K562 (cell line): ENCODE data around the gene HDGFL1. TPM values are rescaled to one million over a fixed set of nuclear protein-coding genes. Genes with fewer than 3 reads are reported as not detected.

Experiments used
- ATAC-seq: fragments of 200-7000 bp; cut with Tn5 transposase; 3 replicates; pipeline ENCODE4 v1.9.1; 2020; ENCODE audit warnings: moderate library complexity
- BruUV-seq: library from RNA; stranded (reverse); fragments of 400-500 nt; replicated peaks from 2 replicates; lab custom pipeline; 2021; lab: Mats Ljungman, UMichigan
- CTCF ChIA-PET: fragments of 300-600 bp; formaldehyde crosslinking; extraction: SDS; loops from one replicate; lab custom pipeline; 2021; ENCODE audit warnings: low intra/inter-chr PET ratio; lab: Yijun Ruan, JAX
- POLR2A ChIA-PET: fragments of 300-600, 350-650 bp; sonication (Branson Sonifier 250); formaldehyde crosslinking; extraction: SDS; loops from one replicate; lab custom pipeline; 2021; ENCODE audit warnings: antibody characterized with exemption, inconsistent platforms; lab: Yijun Ruan, JAX
- DNase-seq, 4 experiments: peaks; one replicate each; pipeline versions ENCODE4 v3.0.0 to v3.0.0-alpha.2; 2011 to 2018; ENCODE audit warnings: low spot score in 3 of 4, mixed read lengths in 3 of 4; ENCODE audit errors: extremely low read depth in 1 of 4
- FAIRE-seq: peaks from 2 replicates; lab custom pipeline; 2011; peaks lifted over from hg19 to GRCh38; lab: Jason Lieb, UNC
- H2AFZ ChIP-seq: 2 replicates; pipeline ENCODE4 v1.6.0; 2011; ENCODE audit warnings: low read depth, low read length, control low read depth, inconsistent platforms
- H3K27ac ChIP-seq: fragments of 200-600 bp; 3 replicates; pipeline ENCODE4 v1.8.0; 2011; ENCODE audit warnings: low read depth, mild to moderate bottlenecking, control low read depth, inconsistent platforms, low read length, moderate library complexity, mixed read lengths; ENCODE audit errors: extremely low read depth
- H3K27me3 ChIP-seq, 2 experiments: fragments of 300-600 bp in 1 of 2; 2 replicates in 1 of 2; 3 replicates in 1 of 2; pipeline versions ENCODE4 v1.6.0 to v1.8.0; 2011; ENCODE audit warnings: inconsistent platforms in 2 of 2, low read length in 2 of 2, mild to moderate bottlenecking in 1 of 2, mixed read lengths in 1 of 2, moderate library complexity in 1 of 2; ENCODE audit not compliant: control insufficient read depth in 2 of 2, insufficient read depth in 2 of 2
- H3K36me3 ChIP-seq: fragments of 300-600 bp; 3 replicates; pipeline ENCODE4 v1.8.0; 2011; ENCODE audit warnings: mild to moderate bottlenecking, low read length, inconsistent platforms; ENCODE audit not compliant: control insufficient read depth, insufficient read depth
- H3K4me1 ChIP-seq, 2 experiments: fragments of 200-600 bp in 1 of 2; replicated peaks in 1 of 2; 2 replicates in 1 of 2; 3 replicates in 1 of 2; pipeline versions ENCODE4 v1.5.1 to v1.8.0; 2011; ENCODE audit warnings: inconsistent platforms in 2 of 2, low read length in 2 of 2, mild to moderate bottlenecking in 1 of 2, mixed read lengths in 1 of 2, moderate library complexity in 1 of 2; ENCODE audit not compliant: control insufficient read depth in 2 of 2, insufficient read depth in 2 of 2
- H3K4me2 ChIP-seq: 2 replicates; pipeline ENCODE4 v1.6.1; 2011; ENCODE audit warnings: low read length, control low read depth, inconsistent platforms, mixed read lengths; ENCODE audit not compliant: insufficient read depth
- H3K4me3 ChIP-seq: fragments of 200-600 bp; sonication (generic), shearing (Covaris generic); 2 replicates; pipeline ENCODE4 v1.5.1; 2016; ENCODE audit warnings: control low read depth, inconsistent platforms
- H3K79me2 ChIP-seq: fragments of 200-600 bp; 3 replicates; pipeline ENCODE4 v1.8.0; 2011; ENCODE audit warnings: low read length, inconsistent platforms; ENCODE audit not compliant: control insufficient read depth, insufficient read depth
- H3K9ac ChIP-seq, 2 experiments: 2 replicates each; pipeline versions ENCODE4 v1.6.0 to v1.6.1; 2011; ENCODE audit warnings: low read depth in 2 of 2, low read length in 2 of 2, control low read depth in 1 of 2, inconsistent platforms in 1 of 2, mild to moderate bottlenecking in 1 of 2, mixed read lengths in 1 of 2; ENCODE audit not compliant: insufficient read depth in 1 of 2
- H3K9me1 ChIP-seq: one replicate; pipeline ENCODE4 v1.6.0; 2011; ENCODE audit warnings: inconsistent platforms, mild to moderate bottlenecking, low read length, moderate library complexity; ENCODE audit not compliant: control insufficient read depth, insufficient read depth
- H3K9me3 ChIP-seq: replicated peaks from 2 replicates; pipeline ENCODE4 v1.5.1; 2011; ENCODE audit warnings: low read depth, low read length, inconsistent platforms; ENCODE audit not compliant: control insufficient read depth, insufficient read depth
- H4K20me1 ChIP-seq: replicated peaks from 2 replicates; pipeline ENCODE4 v1.6.1; 2011; ENCODE audit warnings: low read length, inconsistent platforms, mixed read lengths; ENCODE audit not compliant: control insufficient read depth, insufficient read depth
- ATF1 ChIP-seq, 2 experiments: fragments of 450-650 bp in 1 of 2; IDR thresholded peaks; 2 replicates each; pipeline ENCODE4 v1.6.1; 2016; ENCODE audit warnings: missing compliant biosample characterization in 1 of 2, missing genetic modification characterization in 1 of 2
- CHD1 ChIP-seq: fragments of 200-600 bp; sonication (generic); IDR thresholded peaks from one replicate; pipeline ENCODE4 v1.6.1; 2012; ENCODE audit warnings: mild to moderate bottlenecking, moderate library complexity, low read length, inconsistent platforms
- HDGF ChIP-seq: fragments of 450-650 bp; IDR thresholded peaks from 2 replicates; pipeline ENCODE4 v1.6.1; 2016
- HOXB6 ChIP-seq: fragments of 250-450 bp; sonication (Bioruptor Pico); IDR thresholded peaks from 2 replicates; pipeline ENCODE4 v1.5.1; 2022; ENCODE audit warnings: mild to moderate bottlenecking, borderline replicate concordance
- LARP7 ChIP-seq: fragments of 450-650 bp; IDR thresholded peaks from 2 replicates; pipeline ENCODE4 v1.6.1; 2016
- MECOM ChIP-seq: fragments of 250-450 bp; sonication (Bioruptor Pico); IDR thresholded peaks from 2 replicates; pipeline ENCODE4 v1.8.0; 2022; ENCODE audit warnings: inconsistent platforms
- RBM17 ChIP-seq: fragments of 200-400 bp; formaldehyde crosslinking; IDR thresholded peaks from 2 replicates; pipeline ENCODE4 v1.6.1; 2017; ENCODE audit warnings: low read depth, mild to moderate bottlenecking, low read length, borderline replicate concordance
- ZNF197 ChIP-seq: fragments of 200-800 bp; sonication (Bioruptor generic); IDR thresholded peaks from 2 replicates; pipeline ENCODE4 v1.6.1; 2016; ENCODE audit warnings: low read depth, missing genetic modification characterization, missing compliant biosample characterization
- WGBS: fragments of 100-300 bp; shearing (Covaris generic); methylation state at CpG from one replicate; pipeline ENCODE4 v1.1.6; 2016; ENCODE audit warnings: low coverage, mixed read lengths; ENCODE audit not compliant: insufficient coverage; ENCODE audit errors: missing lambda C conversion rate; 5-methylcytosine and 5-hydroxymethylcytosine counted together
- in situ Hi-C: fragments of 300-500 bp; cut with MboI; formaldehyde crosslinking; loops from 4 replicates; pipeline ENCODE4 v1.15.0; 2018; ENCODE audit warnings: inconsistent platforms, mixed read lengths
- intact Hi-C: fragments of 100-400 bp; cut with micrococcal nuclease; formaldehyde crosslinking; loops from 2 replicates; pipeline ENCODE4 v1.14.2; 2022
- polyA plus RNA-seq, 8 experiments: library from polyadenylated mRNA; depleted of rRNA in 4 of 8; stranded (reverse) in 5 of 8; unstranded in 3 of 8; fragments of >200 nt; fragmentation: Nextera tagmentation in 2 of 8; fragmentation: Illumina TruSeq in 1 of 8; extraction: Ambion mirVana in 2 of 8; extraction: Trizol in 1 of 8; gene quantifications; 2 replicates each; pipeline versions ENCODE4 v1.2.1 to v1.2.3, GENCODE V29; 2011 to 2014; ENCODE audit warnings: inconsistent platforms in 1 of 8, missing spikeins in 1 of 8
- total RNA-seq, 7 experiments: library from RNA; depleted of rRNA in 6 of 7; stranded (reverse); fragments of >200 nt in 6 of 7; fragmentation: Illumina TruSeq in 2 of 7; extraction: Trizol in 2 of 7; gene quantifications; 2 replicates each; pipeline versions ENCODE4 v1.2.1 to v1.2.3, GENCODE V29; 2011 to 2021; ENCODE audit warnings: low replicate concordance in 1 of 7
- TF ChIP-seq, protein P1 (sequence below): fragments of 250-450 bp; sonication (Bioruptor Pico); IDR thresholded peaks from 2 replicates; pipeline ENCODE4 v1.8.0; 2022; ENCODE audit warnings: inconsistent platforms
- TF ChIP-seq, protein P2 (sequence below): IDR thresholded peaks from 2 replicates; pipeline ENCODE4 v1.6.1; 2012; ENCODE audit warnings: low read depth, low read length, improper control_type of control experiment, borderline replicate concordance

HDGFL1 gene
- total and polyA plus RNA-seq, 9 of the 15 experiments (the other 6 are each of a cell fraction or from before 2014, with no cell fraction given), result 0.04 to 0.64 (median 0.28) TPM

DNA sequence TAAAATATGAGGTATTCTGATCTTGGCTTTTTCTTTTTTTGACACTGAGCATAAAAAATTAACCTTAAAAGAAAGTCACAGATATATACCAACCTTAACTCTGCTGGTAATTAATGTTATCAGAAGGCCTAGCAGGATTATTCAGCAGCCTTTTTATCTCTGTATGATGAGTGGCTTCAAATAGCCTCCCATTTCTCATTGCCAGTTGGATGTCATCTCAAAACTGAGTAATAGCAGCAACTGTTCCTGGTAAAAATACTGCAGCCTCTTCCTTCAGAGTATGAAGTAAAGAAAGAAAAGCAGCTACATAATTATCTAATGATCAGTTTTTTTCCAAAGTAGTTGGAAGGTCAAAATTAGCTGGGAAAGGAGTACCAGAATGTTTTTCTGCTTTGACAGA, 24.9 kb upstream of the HDGFL1 start (continued):
- TF ChIP-seq ZNF197 (no peak), ATF1 (CRISPR knock-in tag; IDR thresholded peaks at IDR 0.05) (no peak), ATF1 (tag; IDR thresholded peaks at IDR 0.05) (no peak), HOXB6 (CRISPR knock-in tag) (no peak)

DNA sequence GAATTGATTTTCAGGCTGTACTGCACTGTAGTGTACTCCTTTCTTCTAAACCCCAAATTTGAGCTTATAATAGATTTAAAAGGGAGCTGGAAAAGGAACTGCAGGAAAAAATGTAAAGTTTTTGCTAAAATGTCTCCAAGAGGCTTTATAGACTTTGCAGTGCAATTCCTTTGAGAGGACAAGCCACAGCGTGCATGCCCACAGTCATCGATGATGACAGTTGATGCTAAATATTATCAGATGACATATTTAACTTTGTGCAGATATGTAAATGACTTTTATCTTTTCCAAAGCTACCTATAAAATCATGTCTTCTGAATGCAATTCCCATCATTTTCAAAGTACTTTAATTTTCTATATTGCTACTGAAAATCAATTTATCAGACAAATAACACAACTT, 24.3 kb upstream of the HDGFL1 start:
- ChIA-PET CTCF (no interaction called here), POLR2A (no interaction called here)
- no peak overlapping the region for H3K4me3 ChIP-seq
- H3K9ac ChIP-seq, result no peak overlapping the region
- FAIRE-seq, result no peak
- H4K20me1 ChIP-seq, result no peaks in the 10 kb centered on the region
- no peaks in the 10 kb centered on the region for H3K9me1 ChIP-seq
- no peak for TF ChIP-seq HDGF
- TF ChIP-seq CHD1, result no peak
- no peak for TF ChIP-seq RBM17
- no peak for TF ChIP-seq MECOM (CRISPR knock-in tag)
- TF ChIP-seq, protein P1, sequence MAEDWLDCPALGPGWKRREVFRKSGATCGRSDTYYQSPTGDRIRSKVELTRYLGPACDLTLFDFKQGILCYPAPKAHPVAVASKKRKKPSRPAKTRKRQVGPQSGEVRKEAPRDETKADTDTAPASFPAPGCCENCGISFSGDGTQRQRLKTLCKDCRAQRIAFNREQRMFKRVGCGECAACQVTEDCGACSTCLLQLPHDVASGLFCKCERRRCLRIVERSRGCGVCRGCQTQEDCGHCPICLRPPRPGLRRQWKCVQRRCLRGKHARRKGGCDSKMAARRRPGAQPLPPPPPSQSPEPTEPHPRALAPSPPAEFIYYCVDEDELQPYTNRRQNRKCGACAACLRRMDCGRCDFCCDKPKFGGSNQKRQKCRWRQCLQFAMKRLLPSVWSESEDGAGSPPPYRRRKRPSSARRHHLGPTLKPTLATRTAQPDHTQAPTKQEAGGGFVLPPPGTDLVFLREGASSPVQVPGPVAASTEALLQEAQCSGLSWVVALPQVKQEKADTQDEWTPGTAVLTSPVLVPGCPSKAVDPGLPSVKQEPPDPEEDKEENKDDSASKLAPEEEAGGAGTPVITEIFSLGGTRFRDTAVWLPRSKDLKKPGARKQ (CRISPR knock-in tag), result no peak
- TF ChIP-seq, protein P2, sequence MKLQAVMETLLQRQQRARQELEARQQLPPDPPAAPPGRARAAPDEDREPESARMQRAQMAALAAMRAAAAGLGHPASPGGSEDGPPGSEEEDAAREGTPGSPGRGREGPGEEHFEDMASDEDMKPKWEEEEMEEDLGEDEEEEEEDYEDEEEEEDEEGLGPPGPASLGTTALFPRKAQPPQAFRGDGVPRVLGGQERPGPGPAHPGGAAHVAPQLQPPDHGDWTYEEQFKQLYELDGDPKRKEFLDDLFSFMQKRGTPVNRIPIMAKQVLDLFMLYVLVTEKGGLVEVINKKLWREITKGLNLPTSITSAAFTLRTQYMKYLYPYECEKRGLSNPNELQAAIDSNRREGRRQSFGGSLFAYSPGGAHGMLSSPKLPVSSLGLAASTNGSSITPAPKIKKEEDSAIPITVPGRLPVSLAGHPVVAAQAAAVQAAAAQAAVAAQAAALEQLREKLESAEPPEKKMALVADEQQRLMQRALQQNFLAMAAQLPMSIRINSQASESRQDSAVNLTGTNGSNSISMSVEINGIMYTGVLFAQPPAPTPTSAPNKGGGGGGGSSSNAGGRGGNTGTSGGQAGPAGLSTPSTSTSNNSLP, result no peak
- TF ChIP-seq LARP7, result no peak
- in situ Hi-C loops, result no loop called here
- H3K27ac ChIP-seq, result no peak overlapping the region
- DNase-seq, result no peak
- no peak overlapping the region for H3K4me2 ChIP-seq
- BruUV-seq, result no TSS peak
- H3K9me3 ChIP-seq, result no peaks in the 10 kb centered on the region
- intact Hi-C loops, result no loop called here
- no peaks in the 10 kb centered on the region for H3K4me1 ChIP-seq
- no peak for ATAC-seq
- no peaks in the 10 kb centered on the region for H3K79me2 ChIP-seq
- 0% methylated on average over 2 of the region's 2 CpGs for WGBS
- no peaks in the 10 kb centered on the region for H3K27me3 ChIP-seq
- H3K36me3 ChIP-seq, result no peaks in the 10 kb centered on the region
- H2AFZ ChIP-seq, result no peak overlapping the region
